ENCODE data around the gene TRIM13. TPM values are rescaled to one million over a fixed set of nuclear protein-coding genes. Genes with fewer than 3 reads are reported as not detected.
"Not testable (repeated sequence)": the region's sequence is repeated elsewhere in the genome, so short reads cannot be mapped to it uniquely, and the experiment has no call there.

TRIM13 gene, protein sequence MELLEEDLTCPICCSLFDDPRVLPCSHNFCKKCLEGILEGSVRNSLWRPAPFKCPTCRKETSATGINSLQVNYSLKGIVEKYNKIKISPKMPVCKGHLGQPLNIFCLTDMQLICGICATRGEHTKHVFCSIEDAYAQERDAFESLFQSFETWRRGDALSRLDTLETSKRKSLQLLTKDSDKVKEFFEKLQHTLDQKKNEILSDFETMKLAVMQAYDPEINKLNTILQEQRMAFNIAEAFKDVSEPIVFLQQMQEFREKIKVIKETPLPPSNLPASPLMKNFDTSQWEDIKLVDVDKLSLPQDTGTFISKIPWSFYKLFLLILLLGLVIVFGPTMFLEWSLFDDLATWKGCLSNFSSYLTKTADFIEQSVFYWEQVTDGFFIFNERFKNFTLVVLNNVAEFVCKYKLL
- polyA plus RNA-seq (2012; rRNA removed) = 8.3 and 12.9 TPM in 2 replicates
- 11.0 and 13.1 TPM in 2 replicates for polyA plus RNA-seq (2012; cell fraction: cytosol; rRNA removed)
- 13.8 and 26.9 TPM in 2 replicates for polyA plus RNA-seq (2012; cell fraction: nucleus; rRNA removed)

GRCh38 chr13:49996951-49997895 is at the start of gene TRIM13:
Gene TRIM13, plus strand, starts transcription at chr13:49997042. Its CDS starts 14,899 bp downstream, at chr13:50011941.
- TF ChIP-seq USF1 (IDR thresholded peaks at IDR 0.05; ENCODE audit: borderline replicate concordance, low read depth) (no peak), SMC3 (IDR thresholded peaks at IDR 0.05; ENCODE audit: low read depth, low read length) (peak; percentile 53), RFX5 (IDR thresholded peaks at IDR 0.05; ENCODE audit: low read length) (no peak), RAD21 (IDR thresholded peaks at IDR 0.05; ENCODE audit: low read length) (peak; percentile 68), TAF1 (IDR thresholded peaks at IDR 0.05; ENCODE audit: borderline replicate concordance, low read depth, low read length) (peak; percentile 40; the same call in 1 of the 2 replicates), TCF12 (IDR thresholded peaks at IDR 0.05) (0 out of 2 replicates have a peak, but pooled peaks have one; percentile 5), CTCF (IDR thresholded peaks at IDR 0.05) (peak; percentile 86), TEAD4 (IDR thresholded peaks at IDR 0.05; ENCODE audit: borderline replicate concordance, insufficient read depth) (no peak), POLR2AphosphoS5 (IDR thresholded peaks at IDR 0.05; ENCODE audit: low read depth, low read length) (peak; percentile 56; the same call in 1 of the 2 replicates), NFIC (IDR thresholded peaks at IDR 0.05; ENCODE audit: borderline replicate concordance) (no peak), SIN3A (IDR thresholded peaks at IDR 0.05; ENCODE audit: borderline replicate concordance, low read depth, low read length) (peak; percentile 24; the same call in 1 of the 2 replicates), FOSL2 (IDR thresholded peaks at IDR 0.05; ENCODE audit: borderline replicate concordance, low read depth) (no peak), MXI1 (IDR thresholded peaks at IDR 0.05; ENCODE audit: low read depth, low read length) (peak; percentile 52; the same call in 1 of the 2 replicates), CHD2 (IDR thresholded peaks at IDR 0.05; ENCODE audit: low read length, partially characterized antibody) (no peak), YY1 (IDR thresholded peaks at IDR 0.05; ENCODE audit: low read depth) (peak; percentile 49; the same call in 1 of the 2 replicates)
- TF ChIP-seq, protein P1, sequence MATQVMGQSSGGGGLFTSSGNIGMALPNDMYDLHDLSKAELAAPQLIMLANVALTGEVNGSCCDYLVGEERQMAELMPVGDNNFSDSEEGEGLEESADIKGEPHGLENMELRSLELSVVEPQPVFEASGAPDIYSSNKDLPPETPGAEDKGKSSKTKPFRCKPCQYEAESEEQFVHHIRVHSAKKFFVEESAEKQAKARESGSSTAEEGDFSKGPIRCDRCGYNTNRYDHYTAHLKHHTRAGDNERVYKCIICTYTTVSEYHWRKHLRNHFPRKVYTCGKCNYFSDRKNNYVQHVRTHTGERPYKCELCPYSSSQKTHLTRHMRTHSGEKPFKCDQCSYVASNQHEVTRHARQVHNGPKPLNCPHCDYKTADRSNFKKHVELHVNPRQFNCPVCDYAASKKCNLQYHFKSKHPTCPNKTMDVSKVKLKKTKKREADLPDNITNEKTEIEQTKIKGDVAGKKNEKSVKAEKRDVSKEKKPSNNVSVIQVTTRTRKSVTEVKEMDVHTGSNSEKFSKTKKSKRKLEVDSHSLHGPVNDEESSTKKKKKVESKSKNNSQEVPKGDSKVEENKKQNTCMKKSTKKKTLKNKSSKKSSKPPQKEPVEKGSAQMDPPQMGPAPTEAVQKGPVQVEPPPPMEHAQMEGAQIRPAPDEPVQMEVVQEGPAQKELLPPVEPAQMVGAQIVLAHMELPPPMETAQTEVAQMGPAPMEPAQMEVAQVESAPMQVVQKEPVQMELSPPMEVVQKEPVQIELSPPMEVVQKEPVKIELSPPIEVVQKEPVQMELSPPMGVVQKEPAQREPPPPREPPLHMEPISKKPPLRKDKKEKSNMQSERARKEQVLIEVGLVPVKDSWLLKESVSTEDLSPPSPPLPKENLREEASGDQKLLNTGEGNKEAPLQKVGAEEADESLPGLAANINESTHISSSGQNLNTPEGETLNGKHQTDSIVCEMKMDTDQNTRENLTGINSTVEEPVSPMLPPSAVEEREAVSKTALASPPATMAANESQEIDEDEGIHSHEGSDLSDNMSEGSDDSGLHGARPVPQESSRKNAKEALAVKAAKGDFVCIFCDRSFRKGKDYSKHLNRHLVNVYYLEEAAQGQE (IDR thresholded peaks at IDR 0.05; ENCODE audit: low read depth, low read length) = no peak
- TF ChIP-seq, protein P2, sequence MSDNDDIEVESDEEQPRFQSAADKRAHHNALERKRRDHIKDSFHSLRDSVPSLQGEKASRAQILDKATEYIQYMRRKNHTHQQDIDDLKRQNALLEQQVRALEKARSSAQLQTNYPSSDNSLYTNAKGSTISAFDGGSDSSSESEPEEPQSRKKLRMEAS (IDR thresholded peaks at IDR 0.05; ENCODE audit: low read depth) = peak; percentile 29; the same call in 1 of the 2 replicates
- WGBS (ENCODE audit: low lambda C conversion rate) = 2% methylated on average over 23 of the region's 56 CpGs
- Histone ChIP-seq H3K4me1 (ENCODE audit: control insufficient read depth in 1 of 2, insufficient read depth in 2 of 2, low read depth in 1 of 2, low read length in 1 of 2) (peaks cover 19 to 29% of the 10 kb centered on the region in 2 experiments; a peak in 3 of 4 replicates), H3K4me2 (peak within 1 kb of the TSS; percentile 88), H3K27ac (ENCODE audit: low read depth in 2 of 2, low read length in 1 of 2) (peak within 1 kb of the TSS; percentile 97 to 98), H3K9me2 (no peaks in the 10 kb centered on the region), H2AFZ (ENCODE audit: low read depth) (peak within 1 kb of the TSS; percentile 87), H3K9ac (peak within 1 kb of the TSS; percentile 99), H3K36me3 (replicated peaks in 1 of 2; ENCODE audit: control insufficient read depth in 1 of 2, insufficient read depth in 2 of 2, low read length in 1 of 2) (peaks cover 31 to 36% of the 10 kb centered on the region in 2 experiments), H3K27me3 (ENCODE audit: insufficient read depth) (no peaks in the 10 kb centered on the region), H3K79me2 (ENCODE audit: insufficient read depth) (peaks cover 50% of the 10 kb centered on the region), H4K20me1 (ENCODE audit: insufficient read depth) (peaks cover 6% of the 10 kb centered on the region; the same call in 1 of the 2 replicates), H3K4me3 (ENCODE audit: low read depth in 2 of 2, low read length in 1 of 2) (peak within 1 kb of the TSS; percentile 71 to 94), H3F3A (replicated peaks; ENCODE audit: insufficient read depth) (peaks cover 19% of the 10 kb centered on the region), H3K9me3 (no peaks in the 10 kb centered on the region)
- ChIA-PET POLR2A (interaction anchor here (0.5 to 2.8 kb wide), 17 partner anchors 9 to 1225 kb away, joined by 3 to 14 read pairs (median 5); no protein-coding TSS in a partner anchor), CTCF (interaction anchor here (0.6 to 3.5 kb wide), 48 partner anchors 9 to 1069 kb away, joined by 3 to 33 read pairs (median 4); partner anchors contain the start of gene SPRYD7)
- DNase-seq = peak; percentile 72

DNA sequence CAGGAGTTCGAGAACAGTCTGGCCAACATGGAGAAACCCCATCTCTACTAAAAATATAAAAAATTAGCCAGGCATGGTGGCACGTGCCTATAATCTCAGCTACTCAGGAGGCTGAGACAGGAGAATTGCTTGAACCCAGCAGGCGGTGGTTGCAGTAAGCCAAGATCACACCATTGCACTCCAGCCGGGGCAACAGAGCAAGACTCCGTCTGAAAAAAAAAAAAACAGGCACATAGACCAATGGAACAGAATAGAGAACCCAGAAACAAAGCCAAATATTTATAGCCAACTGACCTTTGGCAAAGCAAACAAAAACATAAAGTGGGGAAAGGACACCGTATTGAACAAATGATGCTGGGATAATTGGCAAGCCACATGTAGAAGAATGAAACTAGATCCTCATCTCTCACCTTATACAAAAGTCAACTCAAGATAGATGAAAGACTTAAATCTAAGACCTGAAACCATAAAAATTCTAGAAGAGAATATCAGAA is 48.0 kb upstream of the TRIM13 start:
- H3K4me3 ChIP-seq (ENCODE audit: low read depth in 2 of 2, low read length in 1 of 2); POLR2A ChIA-PET; H3K4me1 ChIP-seq (ENCODE audit: control insufficient read depth in 1 of 2, insufficient read depth in 2 of 2, low read depth in 1 of 2, low read length in 1 of 2); H3K4me2 ChIP-seq; H3K27me3 ChIP-seq (ENCODE audit: insufficient read depth); H3K36me3 ChIP-seq (replicated peaks in 1 of 2; ENCODE audit: control insufficient read depth in 1 of 2, insufficient read depth in 2 of 2, low read length in 1 of 2); DNase-seq; H2AFZ ChIP-seq (ENCODE audit: low read depth); H3K9me2 ChIP-seq; H3K9ac ChIP-seq; H3K79me2 ChIP-seq (ENCODE audit: insufficient read depth); H3K9me3 ChIP-seq; H3F3A ChIP-seq (replicated peaks; ENCODE audit: insufficient read depth); H4K20me1 ChIP-seq (ENCODE audit: insufficient read depth); CTCF ChIA-PET; H3K27ac ChIP-seq (ENCODE audit: low read depth in 2 of 2, low read length in 1 of 2): not testable (repeated sequence)
- WGBS (ENCODE audit: low lambda C conversion rate) = 86% methylated on average over 6 of the region's 6 CpGs

Data from SK-N-SH (cell line).